KMS-11 (cell line): ENCODE data around the gene LENG8.

Experiments used
- H2AFZ ChIP-seq: fragments of 200-600 bp; sonication (generic); 2 replicates; pipeline ENCODE4 v1.6.1; 2016; ENCODE audit warnings: antibody characterized with exemption, mixed run types, low read depth
- H3K27ac ChIP-seq: fragments of 200-600 bp; sonication (generic); 2 replicates; pipeline ENCODE4 v1.6.1; 2016; ENCODE audit warnings: mild to moderate bottlenecking, mixed run types
- H3K27me3 ChIP-seq: fragments of 200-600 bp; sonication (generic); 2 replicates; pipeline ENCODE4 v1.6.1; 2017; ENCODE audit warnings: mild to moderate bottlenecking, low read depth, mixed run types, moderate library complexity; ENCODE audit not compliant: insufficient read depth
- H3K36me3 ChIP-seq: fragments of 200-600 bp; sonication (generic); 2 replicates; pipeline ENCODE4 v1.6.1; 2017; ENCODE audit warnings: mild to moderate bottlenecking, mixed run types; ENCODE audit not compliant: insufficient read depth
- H3K4me1 ChIP-seq: fragments of 200-600 bp; sonication (generic); 2 replicates; pipeline ENCODE4 v1.6.1; 2016; ENCODE audit warnings: mild to moderate bottlenecking, low read depth, mixed run types; ENCODE audit not compliant: poor library complexity, severe bottlenecking
- H3K4me2 ChIP-seq: fragments of 200-600 bp; sonication (generic); 2 replicates; pipeline ENCODE4 v1.7.0; 2016; ENCODE audit warnings: mild to moderate bottlenecking, mixed run types
- H3K4me3 ChIP-seq: fragments of 200-600 bp; sonication (generic); IDR thresholded peaks from 2 replicates; pipeline ENCODE4 v1.6.1; 2017; ENCODE audit warnings: low read depth, low read length, mixed read lengths; ENCODE audit not compliant: insufficient read depth
- H3K79me2 ChIP-seq: fragments of 200-600 bp; sonication (generic); 2 replicates; pipeline ENCODE4 v1.6.1; 2016; ENCODE audit warnings: low read depth, mixed run types; ENCODE audit not compliant: insufficient read depth
- H3K9ac ChIP-seq: fragments of 200-600 bp; sonication (generic); 2 replicates; pipeline ENCODE4 v1.6.1; 2016; ENCODE audit warnings: mild to moderate bottlenecking, mixed run types
- H4K20me1 ChIP-seq: fragments of 200-600 bp; sonication (generic); 2 replicates; pipeline ENCODE4 v1.6.1; 2016; ENCODE audit warnings: mild to moderate bottlenecking, mixed run types; ENCODE audit not compliant: insufficient read depth
- TF ChIP-seq, protein P1 (sequence below): fragments of 200-600 bp; sonication (generic); conservative IDR thresholded peaks from 2 replicates; pipeline ENCODE4 v1.6.1; 2017; ENCODE audit warnings: low read depth, mild to moderate bottlenecking, antibody characterized with exemption, low read length, moderate library complexity, mixed read lengths

LENG8 gene

DNA sequence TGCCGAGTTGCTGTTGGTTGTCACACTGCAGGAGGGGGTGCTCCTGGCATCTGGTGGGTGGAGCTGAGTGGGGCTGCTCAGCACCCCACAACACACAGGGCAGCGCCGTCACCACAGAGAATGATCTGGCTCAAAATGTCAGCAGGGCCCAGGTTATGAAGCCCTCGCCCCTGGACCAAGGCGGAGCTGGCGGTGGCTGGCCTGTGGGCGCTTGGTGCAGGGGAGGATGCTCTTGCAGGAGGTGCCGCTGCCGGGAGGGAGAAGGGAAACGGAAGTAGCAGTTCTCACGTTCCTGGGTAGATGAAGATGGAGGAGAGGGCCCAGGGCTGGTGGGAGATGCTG lies 14.2 kb upstream of the LENG8 start:
- Histone ChIP-seq H3K9ac (no peak overlapping the region), H3K4me2 (no peak overlapping the region), H3K27me3 (peaks cover 14% of the 10 kb centered on the region), H3K79me2 (no peaks in the 10 kb centered on the region), H2AFZ (no peak overlapping the region), H3K4me3 (no peak overlapping the region), H3K4me1 (no peaks in the 10 kb centered on the region), H3K27ac (no peak overlapping the region), H4K20me1 (no peaks in the 10 kb centered on the region), H3K36me3 (no peaks in the 10 kb centered on the region)
- TF ChIP-seq, protein P1, sequence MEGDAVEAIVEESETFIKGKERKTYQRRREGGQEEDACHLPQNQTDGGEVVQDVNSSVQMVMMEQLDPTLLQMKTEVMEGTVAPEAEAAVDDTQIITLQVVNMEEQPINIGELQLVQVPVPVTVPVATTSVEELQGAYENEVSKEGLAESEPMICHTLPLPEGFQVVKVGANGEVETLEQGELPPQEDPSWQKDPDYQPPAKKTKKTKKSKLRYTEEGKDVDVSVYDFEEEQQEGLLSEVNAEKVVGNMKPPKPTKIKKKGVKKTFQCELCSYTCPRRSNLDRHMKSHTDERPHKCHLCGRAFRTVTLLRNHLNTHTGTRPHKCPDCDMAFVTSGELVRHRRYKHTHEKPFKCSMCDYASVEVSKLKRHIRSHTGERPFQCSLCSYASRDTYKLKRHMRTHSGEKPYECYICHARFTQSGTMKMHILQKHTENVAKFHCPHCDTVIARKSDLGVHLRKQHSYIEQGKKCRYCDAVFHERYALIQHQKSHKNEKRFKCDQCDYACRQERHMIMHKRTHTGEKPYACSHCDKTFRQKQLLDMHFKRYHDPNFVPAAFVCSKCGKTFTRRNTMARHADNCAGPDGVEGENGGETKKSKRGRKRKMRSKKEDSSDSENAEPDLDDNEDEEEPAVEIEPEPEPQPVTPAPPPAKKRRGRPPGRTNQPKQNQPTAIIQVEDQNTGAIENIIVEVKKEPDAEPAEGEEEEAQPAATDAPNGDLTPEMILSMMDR: no peak

DNA sequence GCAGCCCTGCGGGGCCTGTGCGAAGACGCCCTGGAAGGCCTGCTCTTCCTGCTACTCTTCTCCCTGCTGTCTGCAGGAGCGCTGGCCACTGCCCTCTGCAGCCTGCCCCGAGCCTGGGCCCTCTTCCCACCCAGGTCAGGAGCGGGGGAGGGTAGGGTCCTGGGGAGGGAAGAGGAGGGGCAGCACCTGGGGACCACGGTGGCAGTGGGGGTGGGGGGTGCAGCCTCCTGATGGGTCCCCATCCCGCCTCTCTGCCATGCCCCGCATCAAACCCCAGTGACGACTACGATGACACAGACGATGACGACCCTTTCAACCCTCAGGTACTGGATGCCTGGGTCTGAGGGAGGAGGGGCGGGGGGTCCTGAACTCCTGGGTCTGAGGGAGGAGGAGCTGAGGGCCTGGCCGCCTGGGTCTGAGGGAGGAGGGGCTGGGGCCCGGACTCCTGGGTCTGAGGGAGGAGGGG lies 13.4 kb upstream of the LENG8 start:
- Histone ChIP-seq H4K20me1 (no peaks in the 10 kb centered on the region), H3K79me2 (no peaks in the 10 kb centered on the region), H3K4me3 (no peak overlapping the region), H3K36me3 (no peaks in the 10 kb centered on the region), H3K9ac (no peak overlapping the region), H2AFZ (no peak overlapping the region), H3K27me3 (peaks cover 8% of the 10 kb centered on the region; the same call in 1 of the 2 replicates), H3K27ac (no peak overlapping the region), H3K4me1 (no peaks in the 10 kb centered on the region), H3K4me2 (no peak overlapping the region)
- TF ChIP-seq, protein P1: no peak

DNA sequence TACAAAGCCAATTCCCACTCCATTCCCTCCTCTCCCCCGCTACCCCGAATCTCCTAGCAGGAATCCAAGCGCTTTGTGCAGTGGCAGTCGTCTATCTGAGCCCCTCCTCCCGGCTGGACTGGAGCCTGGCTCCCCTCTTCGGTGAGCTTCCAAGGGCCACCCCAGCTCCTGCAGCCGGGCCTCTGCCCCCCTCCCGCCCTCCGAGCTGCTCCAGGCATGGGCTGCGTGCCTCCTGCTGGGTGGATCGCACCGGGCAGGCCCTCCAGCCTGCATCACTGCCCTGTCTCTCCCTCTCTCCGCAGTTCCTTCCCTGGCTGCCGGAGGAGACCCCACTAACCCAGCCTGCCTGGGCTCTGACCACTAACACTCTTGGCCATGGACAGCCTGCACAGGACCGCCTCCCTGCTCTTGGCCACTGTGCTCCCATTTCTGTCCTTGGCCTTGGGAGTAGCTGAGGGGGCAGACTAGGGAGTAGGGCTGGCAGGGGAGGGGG lies 12.9 kb upstream of the LENG8 start:
- Histone ChIP-seq H3K4me3 (no peak overlapping the region), H2AFZ (no peak overlapping the region), H3K9ac (no peak overlapping the region), H3K4me1 (no peaks in the 10 kb centered on the region), H3K27ac (no peak overlapping the region), H4K20me1 (no peaks in the 10 kb centered on the region), H3K79me2 (no peaks in the 10 kb centered on the region), H3K27me3 (peaks cover 8% of the 10 kb centered on the region; the same call in 1 of the 2 replicates), H3K36me3 (no peaks in the 10 kb centered on the region), H3K4me2 (no peak overlapping the region)
- TF ChIP-seq, protein P1: no peak

DNA sequence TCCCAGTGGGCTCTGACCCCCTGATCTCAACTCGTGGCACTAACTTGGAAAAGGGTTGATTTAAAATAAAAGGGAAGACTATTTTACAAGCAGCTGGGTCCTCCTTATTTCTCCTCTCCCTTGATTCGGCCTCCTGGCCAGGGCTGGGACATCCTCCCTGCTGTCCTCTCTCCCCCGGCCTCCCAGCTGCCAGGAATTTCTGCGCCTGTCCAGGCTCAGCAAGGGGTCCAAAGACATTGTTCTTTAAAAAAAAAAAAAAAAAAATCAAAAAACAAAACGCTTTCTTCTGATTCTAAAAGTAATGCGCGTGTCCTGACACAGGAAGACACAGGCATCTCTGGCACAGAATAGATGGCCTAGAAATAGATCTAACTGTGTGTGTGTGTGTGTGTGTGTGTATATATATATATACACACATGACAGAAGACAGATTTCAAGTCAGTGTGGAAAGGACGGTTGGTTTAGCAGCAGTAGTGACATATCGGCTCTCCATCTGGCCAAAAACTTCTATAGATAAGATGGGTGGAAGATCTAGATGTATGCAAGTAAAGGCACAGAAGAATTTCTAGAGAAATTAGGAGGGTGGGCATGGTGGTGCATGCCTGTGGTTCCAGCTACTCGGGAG lies 12.3 kb upstream of the LENG8 start:
- H3K27ac ChIP-seq: no peak overlapping the region
- H3K27me3 ChIP-seq: peaks cover 5% of the 10 kb centered on the region; the same call in 1 of the 2 replicates
- no peaks in the 10 kb centered on the region for H3K79me2 ChIP-seq
- TF ChIP-seq, protein P1: no peak
- no peak overlapping the region for H2AFZ ChIP-seq
- H4K20me1 ChIP-seq: no peaks in the 10 kb centered on the region
- H3K4me1 ChIP-seq: no peaks in the 10 kb centered on the region
- no peaks in the 10 kb centered on the region for H3K36me3 ChIP-seq
- no peak overlapping the region for H3K9ac ChIP-seq
- no peak overlapping the region for H3K4me2 ChIP-seq
- H3K4me3 ChIP-seq: no peak overlapping the region
